HCT116 (cell line): Measurements from ENCODE around the gene GDPD5. TPM values are rescaled to one million over a fixed set of nuclear protein-coding genes. Genes with fewer than 3 reads are reported as not detected.
A peak's percentile ranks its signal among the peaks of the same experiment; 100 is the strongest.

Experiments
- ATAC-seq: fragments of 200-7000 bp; cut with Tn5 transposase; 2 replicates; pipeline ENCODE4 v1.9.1; 2020; ENCODE audit warnings: mild to moderate bottlenecking, moderate library complexity
- BruUV-seq: library from RNA; stranded (reverse); fragments of 400-500 nt; replicated peaks from 2 replicates; lab custom pipeline; 2021; lab: Mats Ljungman, UMichigan
- CTCF ChIA-PET: fragments of 300-600 bp; sonication (Branson Sonifier 250); formaldehyde crosslinking; loops from one replicate; lab custom pipeline; 2021; ENCODE audit warnings: antibody characterized with exemption; lab: Charles Lee
- POLR2A ChIA-PET: fragments of 300-600, 350-600 bp; sonication (Branson Sonifier 250); formaldehyde crosslinking; loops from one replicate; lab custom pipeline; 2021; ENCODE audit warnings: antibody characterized with exemption; lab: Charles Lee
- RAD21 ChIA-PET, 2 experiments: fragments of 300-600 bp; sonication (Branson Sonifier 250); formaldehyde crosslinking; loops; one replicate each; lab custom pipeline; 2023; ENCODE audit warnings: low total read pairs in 2 of 2; ENCODE audit not compliant: uncharacterized antibody in 2 of 2, unreplicated experiment in 2 of 2, low non-redundant PET in 1 of 2; lab: Charles Lee
- DNase-seq: peaks from one replicate; pipeline ENCODE4 v3.0.0-alpha.2; 2010; ENCODE audit warnings: low read depth, low spot score
- H2AFZ ChIP-seq: fragments of 200-600 bp; shearing (Covaris generic), sonication (generic); 2 replicates; pipeline ENCODE4 v1.6.1; 2017; ENCODE audit warnings: low read depth, mixed run types, mixed read lengths, antibody characterized with exemption, low read length; ENCODE audit not compliant: poor library complexity, severe bottlenecking
- H3K27ac ChIP-seq: 2 replicates; pipeline ENCODE4 v1.5.1; 2012; ENCODE audit warnings: low read depth, low read length
- H3K27me3 ChIP-seq: fragments of 200-600 bp; sonication (generic); 2 replicates; pipeline ENCODE4 v1.6.1; 2016; ENCODE audit warnings: mixed run types, low read length, mixed read lengths; ENCODE audit not compliant: insufficient read depth
- H3K36me3 ChIP-seq, 2 experiments: fragments of 200-500 bp in 1 of 2; fragments of 200-600 bp in 1 of 2; sonication (Bioruptor generic) in 1 of 2; sonication (generic) in 1 of 2; 2 replicates each; pipeline versions ENCODE4 v1.5.1 to v1.6.1; 2014 to 2016; ENCODE audit warnings: low read length in 2 of 2, inconsistent platforms in 1 of 2, mixed read lengths in 1 of 2, mixed run types in 1 of 2; ENCODE audit not compliant: insufficient read depth in 2 of 2, control insufficient read depth in 1 of 2
- H3K4me1 ChIP-seq, 2 experiments: fragments of 200-600 bp in 1 of 2; sonication (generic) in 1 of 2; 2 replicates each; pipeline versions ENCODE4 v1.5.1 to v1.6.1; 2012 to 2017; ENCODE audit warnings: low read length in 2 of 2, inconsistent platforms in 1 of 2, mild to moderate bottlenecking in 1 of 2, mixed read lengths in 1 of 2, mixed run types in 1 of 2, moderate library complexity in 1 of 2; ENCODE audit not compliant: insufficient read depth in 2 of 2, control insufficient read depth in 1 of 2
- H3K4me2 ChIP-seq: fragments of 200-600 bp; sonication (generic); 2 replicates; pipeline ENCODE4 v1.6.1; 2017; ENCODE audit warnings: mixed run types, low read length, mixed read lengths
- H3K4me3 ChIP-seq, 2 experiments: fragments of 200-600 bp in 1 of 2; sonication (generic) in 1 of 2; replicated peaks in 1 of 2; 2 replicates each; pipeline ENCODE4 v1.5.1; 2011 to 2016; ENCODE audit warnings: low read length in 2 of 2, control low read depth in 1 of 2, low read depth in 1 of 2, mild to moderate bottlenecking in 1 of 2, mixed read lengths in 1 of 2, mixed run types in 1 of 2
- H3K79me2 ChIP-seq: fragments of 200-600 bp; sonication (generic); 2 replicates; pipeline ENCODE4 v1.6.1; 2017; ENCODE audit warnings: mild to moderate bottlenecking, mixed run types, low read length, moderate library complexity, mixed read lengths; ENCODE audit not compliant: insufficient read depth
- H3K9ac ChIP-seq: fragments of 200-600 bp; sonication (generic); 2 replicates; pipeline ENCODE4 v1.6.1; 2016; ENCODE audit warnings: low read length, mixed read lengths
- H3K9me2 ChIP-seq: fragments of 200-600 bp; sonication (generic), shearing (Covaris generic); 2 replicates; pipeline ENCODE4 v1.6.1; 2017; ENCODE audit warnings: mixed run types, mild to moderate bottlenecking, moderate library complexity; ENCODE audit not compliant: insufficient read depth
- H3K9me3 ChIP-seq, 2 experiments: fragments of 200-500 bp in 1 of 2; fragments of 200-600 bp in 1 of 2; sonication (Bioruptor generic) in 1 of 2; sonication (generic) in 1 of 2; 2 replicates each; pipeline ENCODE4 v1.6.1; 2014 to 2017; ENCODE audit warnings: low read length in 2 of 2, mixed read lengths in 2 of 2, inconsistent platforms in 1 of 2, low read depth in 1 of 2, mild to moderate bottlenecking in 1 of 2, mixed run types in 1 of 2, moderate library complexity in 1 of 2; ENCODE audit not compliant: control insufficient read depth in 1 of 2, insufficient read depth in 1 of 2
- H4K20me1 ChIP-seq: fragments of 200-600 bp; sonication (generic), shearing (Covaris generic); 2 replicates; pipeline ENCODE4 v1.6.1; 2017; ENCODE audit warnings: mixed run types, mild to moderate bottlenecking, moderate library complexity; ENCODE audit not compliant: insufficient read depth
- CTCF ChIP-seq, 3 experiments: fragments of 200-600 bp in 1 of 3; sonication (generic) in 1 of 3; IDR thresholded peaks in 2 of 3; conservative IDR thresholded peaks in 1 of 3; 2 replicates each; pipeline ENCODE4 v1.5.1; 2012 to 2017; ENCODE audit warnings: low read depth in 2 of 3, low read length in 2 of 3, antibody characterized with exemption in 1 of 3, borderline replicate concordance in 1 of 3, control low read depth in 1 of 3, mild to moderate bottlenecking in 1 of 3, mixed read lengths in 1 of 3, mixed run types in 1 of 3, moderate library complexity in 1 of 3; ENCODE audit not compliant: insufficient read depth in 1 of 3
- REST ChIP-seq: IDR thresholded peaks from 2 replicates; pipeline ENCODE4 v1.6.1; 2012; ENCODE audit warnings: low read depth
- intact Hi-C: fragments of 100-400 bp; cut with micrococcal nuclease; formaldehyde crosslinking; loops from 2 replicates; pipeline ENCODE4 v1.10.0; 2022
- total RNA-seq: library from RNA; stranded (reverse); gene quantifications from one replicate; pipeline ENCODE4 v1.2.1, GENCODE V29; 2021; ENCODE audit not compliant: unreplicated experiment

Gene GDPD5
- total RNA-seq, 1 experiment from 2014 or later = 27.5 TPM

- Histone ChIP-seq H3K9me3 (no peaks in the 10 kb centered on the region), H3K79me2 (no peaks in the 10 kb centered on the region), H3K4me1 (peaks cover 0 to 24% of the 10 kb centered on the region in 2 experiments; a peak in 2 of 4 replicates), H3K27me3 (no peaks in the 10 kb centered on the region), H3K9ac (no peak overlapping the region), H3K27ac (no peak overlapping the region), H3K9me2 (no peaks in the 10 kb centered on the region), H3K36me3 (no peaks in the 10 kb centered on the region), H3K4me2 (peak overlapping the region; percentile 1; the same call in 1 of the 2 replicates), H3K4me3 (no peak overlapping the region), H2AFZ (no peak overlapping the region), H4K20me1 (no peaks in the 10 kb centered on the region)
- DNase-seq (no peak), ATAC-seq (peak; percentile 12; the same call in 1 of the 2 replicates)
- CTCF ChIA-PET = interaction anchor here (1.1 kb wide), 1 partner anchor 100 kb away, joined by 4 read pairs; no protein-coding TSS in a partner anchor
- POLR2A ChIA-PET = interaction anchor here (1.3 kb wide), 1 partner anchor 13 kb away, joined by 3 read pairs; no protein-coding TSS in a partner anchor
- intact Hi-C loops = no loop called here
- RAD21 ChIA-PET = no interaction called here
- TF ChIP-seq CTCF (IDR thresholded peaks at IDR 0.05 in 2 of 3, conservative IDR thresholded peaks at IDR 0.05 in 1 of 3; ENCODE audit: borderline replicate concordance in 1 of 3, insufficient read depth in 1 of 3, low read depth in 2 of 3, low read length in 2 of 3) (peak in 1 of 3 experiments; percentile 17; a peak in 1 of 6 replicates), REST (no peak)
- TF ChIP-seq, all 23 proteins: peak for 1
- no TSS peak for BruUV-seq
These were observed 93.9 kb downstream of the GDPD5 start for GRCh38 chr11:75431533-75432525.
